HepG2 (cell line): Measurements from ENCODE around the gene PTTG1. TPM values are rescaled to one million over a fixed set of nuclear protein-coding genes. Genes with fewer than 3 reads are reported as not detected.

Experiments used
- ARNT2 ChIP-seq: sonication (generic); formaldehyde crosslinking; IDR thresholded peaks from 2 replicates; pipeline ENCODE4 v1.8.0; 2022; ENCODE audit warnings: mild to moderate bottlenecking, low read depth, missing genetic modification reagents, moderate library complexity
- CREM ChIP-seq, 2 experiments: sonication (generic) in 1 of 2; formaldehyde crosslinking in 1 of 2; IDR thresholded peaks; 2 replicates each; pipeline versions ENCODE4 v1.4.0 to v1.6.1; 2016 to 2020; ENCODE audit warnings: antibody characterized with exemption in 1 of 2, mild to moderate bottlenecking in 1 of 2, missing genetic modification reagents in 1 of 2
- KAT8 ChIP-seq: IDR thresholded peaks from 2 replicates; pipeline ENCODE4 v1.6.1; 2016; ENCODE audit warnings: missing genetic modification reagents, missing compliant biosample characterization
- KMT2B ChIP-seq: IDR thresholded peaks from 2 replicates; pipeline ENCODE4 v1.6.1; 2016; ENCODE audit warnings: missing genetic modification reagents, missing compliant biosample characterization
- NFYC ChIP-seq: IDR thresholded peaks from 2 replicates; pipeline ENCODE4 v1.6.1; 2016; ENCODE audit warnings: missing genetic modification reagents, missing compliant biosample characterization
- NR2F2 ChIP-seq: IDR thresholded peaks from 2 replicates; pipeline ENCODE4 v1.6.1; 2012; ENCODE audit warnings: low read depth, inconsistent platforms, borderline replicate concordance
- POGZ ChIP-seq: sonication (generic); formaldehyde crosslinking; IDR thresholded peaks from 2 replicates; pipeline ENCODE4 v1.4.0; 2020; ENCODE audit warnings: mild to moderate bottlenecking, missing genetic modification reagents
- POLR2AphosphoS5 ChIP-seq: IDR thresholded peaks from 2 replicates; pipeline ENCODE4 v1.6.1; 2012; ENCODE audit warnings: low read depth, low read length
- YEATS4 ChIP-seq: sonication (generic); formaldehyde crosslinking; IDR thresholded peaks from 2 replicates; pipeline ENCODE4 v1.4.0; 2020; ENCODE audit warnings: missing genetic modification reagents, borderline replicate concordance
- ZNF224 ChIP-seq: sonication (generic); formaldehyde crosslinking; IDR thresholded peaks from 2 replicates; pipeline ENCODE4 v1.5.0; 2020; ENCODE audit warnings: mild to moderate bottlenecking, missing genetic modification reagents
- ZNF253 ChIP-seq: sonication (generic); formaldehyde crosslinking; IDR thresholded peaks from 2 replicates; pipeline ENCODE4 v1.8.0; 2022; ENCODE audit warnings: mild to moderate bottlenecking, missing genetic modification reagents, borderline replicate concordance
- ZNF274 ChIP-seq: sonication (generic); formaldehyde crosslinking; IDR thresholded peaks from 2 replicates; pipeline ENCODE4 v1.5.1; 2020; ENCODE audit warnings: mild to moderate bottlenecking, missing genetic modification reagents
- ZNF331 ChIP-seq: sonication (generic); formaldehyde crosslinking; IDR thresholded peaks from 2 replicates; pipeline ENCODE4 v1.4.0; 2020; ENCODE audit warnings: missing genetic modification reagents
- polyA plus RNA-seq, 8 experiments: library from polyadenylated mRNA; depleted of rRNA in 3 of 8; stranded (reverse) in 7 of 8; unstranded in 1 of 8; fragments of >200 nt; fragmentation: Illumina TruSeq in 4 of 8; extraction: Trizol in 4 of 8; gene quantifications; 2 replicates each; pipeline versions ENCODE4 v1.2.1 to v1.2.3, GENCODE V29; 2011 to 2016; ENCODE audit warnings: low read depth in 4 of 8, missing spikeins in 1 of 8, mixed read lengths in 1 of 8; ENCODE audit not compliant: insufficient read depth in 1 of 8
- total RNA-seq, 5 experiments: library from RNA; depleted of rRNA; stranded (reverse); fragments of >200 nt; fragmentation: Illumina TruSeq; extraction: Trizol; gene quantifications; 2 replicates each; pipeline ENCODE4 v1.2.3, GENCODE V29; 2016; ENCODE audit warnings: low read depth in 1 of 5
- TF ChIP-seq, protein P1 (sequence below): sonication (generic); formaldehyde crosslinking; IDR thresholded peaks from 2 replicates; pipeline ENCODE4 v1.4.0; 2020; ENCODE audit warnings: mild to moderate bottlenecking, low read depth, missing genetic modification reagents
- TF ChIP-seq, protein P2 (sequence below): sonication (generic); formaldehyde crosslinking; IDR thresholded peaks from 2 replicates; pipeline ENCODE4 v1.8.1; 2023; ENCODE audit warnings: mild to moderate bottlenecking, missing genetic modification reagents
- TF ChIP-seq, protein P3 (sequence below): sonication (generic); formaldehyde crosslinking; IDR thresholded peaks from 2 replicates; pipeline ENCODE4 v1.5.1; 2020; ENCODE audit warnings: missing genetic modification reagents, mild to moderate bottlenecking, borderline replicate concordance
- TF ChIP-seq, protein P4 (sequence below): sonication (generic); formaldehyde crosslinking; IDR thresholded peaks from 2 replicates; pipeline ENCODE4 v1.5.0; 2020; ENCODE audit warnings: mild to moderate bottlenecking, missing genetic modification reagents, borderline replicate concordance
- TF ChIP-seq, protein P5 (sequence below): IDR thresholded peaks from 2 replicates; pipeline ENCODE4 v1.6.1; 2016; ENCODE audit warnings: mild to moderate bottlenecking
- TF ChIP-seq, protein P6 (sequence below): sonication (generic); formaldehyde crosslinking; IDR thresholded peaks from 2 replicates; pipeline ENCODE4 v1.4.0; 2020; ENCODE audit warnings: missing genetic modification reagents, borderline replicate concordance

PTTG1 gene
- total and polyA plus RNA-seq, 2 of the 13 experiments (the other 11 are each of a cell fraction or from before 2014, with no cell fraction given) = 102 to 161 TPM

DNA sequence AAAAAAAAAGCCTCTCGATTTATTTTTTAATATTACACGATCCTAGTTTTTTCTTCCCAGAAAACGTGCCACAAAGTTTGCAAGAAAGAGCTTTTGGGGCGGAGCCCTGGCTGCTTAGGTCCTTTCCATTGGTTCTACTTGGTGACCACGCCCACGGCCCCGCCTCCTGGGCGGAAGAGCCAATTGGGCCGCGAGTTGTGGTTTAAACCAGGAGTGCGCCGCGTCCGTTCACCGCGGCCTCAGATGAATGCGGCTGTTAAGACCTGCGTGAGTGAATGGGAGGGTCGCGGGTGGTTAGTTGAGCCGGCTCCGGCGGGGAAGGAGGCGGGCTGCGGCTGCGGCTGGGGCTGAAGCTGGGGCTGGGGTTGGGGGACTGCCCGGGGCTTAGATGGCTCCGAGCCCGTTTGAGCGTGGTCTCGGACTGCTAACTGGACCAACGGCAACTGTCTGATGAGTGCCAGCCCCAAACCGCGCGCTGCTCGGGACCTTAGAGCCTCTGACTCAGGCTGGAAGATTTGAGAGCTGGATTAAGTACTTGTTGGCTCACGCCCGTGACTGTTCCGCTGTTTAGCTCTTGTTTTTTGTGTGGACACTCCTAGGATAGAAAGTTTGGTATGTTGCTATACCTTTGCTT is at the start of gene PTTG1 (continued):
- TF ChIP-seq, protein P1, sequence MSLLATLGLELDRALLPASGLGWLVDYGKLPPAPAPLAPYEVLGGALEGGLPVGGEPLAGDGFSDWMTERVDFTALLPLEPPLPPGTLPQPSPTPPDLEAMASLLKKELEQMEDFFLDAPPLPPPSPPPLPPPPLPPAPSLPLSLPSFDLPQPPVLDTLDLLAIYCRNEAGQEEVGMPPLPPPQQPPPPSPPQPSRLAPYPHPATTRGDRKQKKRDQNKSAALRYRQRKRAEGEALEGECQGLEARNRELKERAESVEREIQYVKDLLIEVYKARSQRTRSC (CRISPR knock-in tag) = no peak
- TF ChIP-seq ARNT2 (peak; percentile 71; the same call in 1 of the 2 replicates), CREM (IDR thresholded peaks at IDR 0.05) (no peak), CREM (CRISPR knock-in tag; IDR thresholded peaks at IDR 0.05) (no peak), ZNF274 (CRISPR knock-in tag) (0 out of 2 replicates have a peak, but pooled peaks have one; percentile 45), KAT8 (CRISPR knock-in tag) (peak; percentile 39; the same call in 1 of the 2 replicates), YEATS4 (peak; percentile 27; the same call in 1 of the 2 replicates), POLR2AphosphoS5 (peak; percentile 84), POGZ (CRISPR knock-in tag) (peak; percentile 86), KMT2B (CRISPR knock-in tag) (peak; percentile 66; the same call in 1 of the 2 replicates), ZNF224 (CRISPR knock-in tag) (no peak), NFYC (CRISPR knock-in tag) (peak; percentile 84), NR2F2 (no peak), ZNF331 (0 out of 2 replicates have a peak, but pooled peaks have one; percentile 18), ZNF253 (CRISPR knock-in tag) (peak; percentile 59; the same call in 1 of the 2 replicates)
- TF ChIP-seq, protein P2, sequence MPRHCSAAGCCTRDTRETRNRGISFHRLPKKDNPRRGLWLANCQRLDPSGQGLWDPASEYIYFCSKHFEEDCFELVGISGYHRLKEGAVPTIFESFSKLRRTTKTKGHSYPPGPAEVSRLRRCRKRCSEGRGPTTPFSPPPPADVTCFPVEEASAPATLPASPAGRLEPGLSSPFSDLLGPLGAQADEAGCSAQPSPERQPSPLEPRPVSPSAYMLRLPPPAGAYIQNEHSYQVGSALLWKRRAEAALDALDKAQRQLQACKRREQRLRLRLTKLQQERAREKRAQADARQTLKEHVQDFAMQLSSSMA (CRISPR knock-in tag) = no peak
- TF ChIP-seq, protein P3, sequence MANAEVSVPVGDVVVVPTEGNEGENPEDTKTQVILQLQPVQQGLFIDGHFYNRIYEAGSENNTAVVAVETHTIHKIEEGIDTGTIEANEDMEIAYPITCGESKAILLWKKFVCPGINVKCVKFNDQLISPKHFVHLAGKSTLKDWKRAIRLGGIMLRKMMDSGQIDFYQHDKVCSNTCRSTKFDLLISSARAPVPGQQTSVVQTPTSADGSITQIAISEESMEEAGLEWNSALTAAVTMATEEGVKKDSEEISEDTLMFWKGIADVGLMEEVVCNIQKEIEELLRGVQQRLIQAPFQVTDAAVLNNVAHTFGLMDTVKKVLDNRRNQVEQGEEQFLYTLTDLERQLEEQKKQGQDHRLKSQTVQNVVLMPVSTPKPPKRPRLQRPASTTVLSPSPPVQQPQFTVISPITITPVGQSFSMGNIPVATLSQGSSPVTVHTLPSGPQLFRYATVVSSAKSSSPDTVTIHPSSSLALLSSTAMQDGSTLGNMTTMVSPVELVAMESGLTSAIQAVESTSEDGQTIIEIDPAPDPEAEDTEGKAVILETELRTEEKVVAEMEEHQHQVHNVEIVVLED (CRISPR knock-in tag) = peak; percentile 33; the same call in 1 of the 2 replicates
- TF ChIP-seq, protein P4, sequence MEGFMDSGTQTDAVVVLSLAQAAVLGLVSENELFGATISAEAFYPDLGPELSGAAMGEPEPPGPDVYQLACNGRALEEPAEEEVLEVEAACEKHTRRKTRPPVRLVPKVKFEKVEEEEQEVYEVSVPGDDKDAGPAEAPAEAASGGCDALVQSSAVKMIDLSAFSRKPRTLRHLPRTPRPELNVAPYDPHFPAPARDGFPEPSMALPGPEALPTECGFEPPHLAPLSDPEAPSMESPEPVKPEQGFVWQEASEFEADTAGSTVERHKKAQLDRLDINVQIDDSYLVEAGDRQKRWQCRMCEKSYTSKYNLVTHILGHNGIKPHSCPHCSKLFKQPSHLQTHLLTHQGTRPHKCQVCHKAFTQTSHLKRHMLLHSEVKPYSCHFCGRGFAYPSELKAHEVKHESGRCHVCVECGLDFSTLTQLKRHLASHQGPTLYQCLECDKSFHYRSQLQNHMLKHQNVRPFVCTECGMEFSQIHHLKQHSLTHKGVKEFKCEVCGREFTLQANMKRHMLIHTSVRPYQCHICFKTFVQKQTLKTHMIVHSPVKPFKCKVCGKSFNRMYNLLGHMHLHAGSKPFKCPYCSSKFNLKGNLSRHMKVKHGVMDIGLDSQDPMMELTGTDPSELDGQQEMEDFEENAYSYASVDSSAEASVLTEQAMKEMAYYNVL (CRISPR knock-in tag) = peak; percentile 57; the same call in 1 of the 2 replicates
- TF ChIP-seq, protein P5, sequence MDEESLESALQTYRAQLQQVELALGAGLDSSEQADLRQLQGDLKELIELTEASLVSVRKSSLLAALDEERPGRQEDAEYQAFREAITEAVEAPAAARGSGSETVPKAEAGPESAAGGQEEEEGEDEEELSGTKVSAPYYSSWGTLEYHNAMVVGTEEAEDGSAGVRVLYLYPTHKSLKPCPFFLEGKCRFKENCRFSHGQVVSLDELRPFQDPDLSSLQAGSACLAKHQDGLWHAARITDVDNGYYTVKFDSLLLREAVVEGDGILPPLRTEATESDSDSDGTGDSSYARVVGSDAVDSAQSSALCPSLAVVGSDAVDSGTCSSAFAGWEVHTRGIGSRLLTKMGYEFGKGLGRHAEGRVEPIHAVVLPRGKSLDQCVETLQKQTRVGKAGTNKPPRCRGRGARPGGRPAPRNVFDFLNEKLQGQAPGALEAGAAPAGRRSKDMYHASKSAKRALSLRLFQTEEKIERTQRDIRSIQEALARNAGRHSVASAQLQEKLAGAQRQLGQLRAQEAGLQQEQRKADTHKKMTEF (CRISPR knock-in tag) = 0 out of 2 replicates have a peak, but pooled peaks have one; percentile 39
- TF ChIP-seq, protein P6, sequence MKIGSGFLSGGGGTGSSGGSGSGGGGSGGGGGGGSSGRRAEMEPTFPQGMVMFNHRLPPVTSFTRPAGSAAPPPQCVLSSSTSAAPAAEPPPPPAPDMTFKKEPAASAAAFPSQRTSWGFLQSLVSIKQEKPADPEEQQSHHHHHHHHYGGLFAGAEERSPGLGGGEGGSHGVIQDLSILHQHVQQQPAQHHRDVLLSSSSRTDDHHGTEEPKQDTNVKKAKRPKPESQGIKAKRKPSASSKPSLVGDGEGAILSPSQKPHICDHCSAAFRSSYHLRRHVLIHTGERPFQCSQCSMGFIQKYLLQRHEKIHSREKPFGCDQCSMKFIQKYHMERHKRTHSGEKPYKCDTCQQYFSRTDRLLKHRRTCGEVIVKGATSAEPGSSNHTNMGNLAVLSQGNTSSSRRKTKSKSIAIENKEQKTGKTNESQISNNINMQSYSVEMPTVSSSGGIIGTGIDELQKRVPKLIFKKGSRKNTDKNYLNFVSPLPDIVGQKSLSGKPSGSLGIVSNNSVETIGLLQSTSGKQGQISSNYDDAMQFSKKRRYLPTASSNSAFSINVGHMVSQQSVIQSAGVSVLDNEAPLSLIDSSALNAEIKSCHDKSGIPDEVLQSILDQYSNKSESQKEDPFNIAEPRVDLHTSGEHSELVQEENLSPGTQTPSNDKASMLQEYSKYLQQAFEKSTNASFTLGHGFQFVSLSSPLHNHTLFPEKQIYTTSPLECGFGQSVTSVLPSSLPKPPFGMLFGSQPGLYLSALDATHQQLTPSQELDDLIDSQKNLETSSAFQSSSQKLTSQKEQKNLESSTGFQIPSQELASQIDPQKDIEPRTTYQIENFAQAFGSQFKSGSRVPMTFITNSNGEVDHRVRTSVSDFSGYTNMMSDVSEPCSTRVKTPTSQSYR (CRISPR knock-in tag) = no peak
